ENCODE measurements around the gene MKI67. TPM values are rescaled to one million over a fixed set of nuclear protein-coding genes. Genes with fewer than 3 reads are reported as not detected.
A peak's percentile ranks its signal among the peaks of the same experiment; 100 is the strongest.

MKI67 gene
- total RNA-seq, 3 donors from 2014 or later, result 7.7 to 54.7 (median 14.0) TPM

DNA sequence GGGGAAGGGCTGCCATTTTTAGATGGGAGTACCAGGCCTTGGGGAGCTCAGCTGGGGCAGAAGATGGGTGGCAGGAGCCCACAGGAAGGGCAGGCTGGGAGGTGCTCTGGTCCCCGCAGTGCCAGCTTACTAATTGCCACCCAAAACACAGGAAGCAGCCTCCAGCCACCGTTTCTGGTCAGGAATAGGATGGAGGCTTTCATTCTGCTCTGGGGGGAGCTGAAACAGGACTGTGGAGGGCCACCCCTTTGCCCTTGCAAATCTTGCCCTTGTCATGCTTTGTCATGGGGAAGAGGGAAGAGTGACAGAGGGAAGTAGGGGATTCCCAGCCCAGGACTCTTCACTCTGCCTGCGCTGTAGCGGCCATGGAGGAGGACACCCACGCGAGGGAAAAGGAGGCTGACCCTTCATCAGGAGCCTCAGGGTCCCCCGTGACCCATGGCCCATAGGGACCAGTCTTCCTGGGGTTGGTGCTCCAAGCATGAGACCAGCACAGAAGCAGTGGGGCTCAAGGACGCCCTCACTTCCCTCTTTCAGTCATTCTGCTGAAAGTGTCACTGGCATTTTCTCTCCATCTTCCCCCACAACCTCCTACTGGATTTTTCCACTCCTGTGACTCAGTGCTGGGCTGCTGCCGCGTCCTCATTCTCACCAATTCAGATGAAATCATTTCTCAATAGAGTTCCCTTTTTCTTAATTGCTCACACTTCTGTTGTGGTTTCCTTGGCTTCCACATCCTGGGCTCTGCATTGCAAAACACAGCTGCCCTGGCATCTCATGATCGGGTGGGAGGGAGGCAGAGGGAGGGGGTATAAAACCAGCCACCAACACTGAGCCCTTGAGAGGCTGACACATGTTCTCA, 61.9 kb downstream of the MKI67 start:
- TF ChIP-seq, protein P1, sequence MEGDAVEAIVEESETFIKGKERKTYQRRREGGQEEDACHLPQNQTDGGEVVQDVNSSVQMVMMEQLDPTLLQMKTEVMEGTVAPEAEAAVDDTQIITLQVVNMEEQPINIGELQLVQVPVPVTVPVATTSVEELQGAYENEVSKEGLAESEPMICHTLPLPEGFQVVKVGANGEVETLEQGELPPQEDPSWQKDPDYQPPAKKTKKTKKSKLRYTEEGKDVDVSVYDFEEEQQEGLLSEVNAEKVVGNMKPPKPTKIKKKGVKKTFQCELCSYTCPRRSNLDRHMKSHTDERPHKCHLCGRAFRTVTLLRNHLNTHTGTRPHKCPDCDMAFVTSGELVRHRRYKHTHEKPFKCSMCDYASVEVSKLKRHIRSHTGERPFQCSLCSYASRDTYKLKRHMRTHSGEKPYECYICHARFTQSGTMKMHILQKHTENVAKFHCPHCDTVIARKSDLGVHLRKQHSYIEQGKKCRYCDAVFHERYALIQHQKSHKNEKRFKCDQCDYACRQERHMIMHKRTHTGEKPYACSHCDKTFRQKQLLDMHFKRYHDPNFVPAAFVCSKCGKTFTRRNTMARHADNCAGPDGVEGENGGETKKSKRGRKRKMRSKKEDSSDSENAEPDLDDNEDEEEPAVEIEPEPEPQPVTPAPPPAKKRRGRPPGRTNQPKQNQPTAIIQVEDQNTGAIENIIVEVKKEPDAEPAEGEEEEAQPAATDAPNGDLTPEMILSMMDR (IDR thresholded peaks at IDR 0.05), result no peak
- H3K4me3 ChIP-seq, result no peak overlapping the region
- intact Hi-C loops (cut with DNase I, micrococcal nuclease), result no loop called here
- H3K9me3 ChIP-seq, result no peaks in the 10 kb centered on the region
- peaks cover 8% of the 10 kb centered on the region for H3K4me1 ChIP-seq (ENCODE audit: low read depth)
- peak in 1 of 3 donors; percentile 35 for DNase-seq
- H3K36me3 ChIP-seq (ENCODE audit: low read depth), result no peaks in the 10 kb centered on the region
- peak; percentile 57 for ATAC-seq

DNA sequence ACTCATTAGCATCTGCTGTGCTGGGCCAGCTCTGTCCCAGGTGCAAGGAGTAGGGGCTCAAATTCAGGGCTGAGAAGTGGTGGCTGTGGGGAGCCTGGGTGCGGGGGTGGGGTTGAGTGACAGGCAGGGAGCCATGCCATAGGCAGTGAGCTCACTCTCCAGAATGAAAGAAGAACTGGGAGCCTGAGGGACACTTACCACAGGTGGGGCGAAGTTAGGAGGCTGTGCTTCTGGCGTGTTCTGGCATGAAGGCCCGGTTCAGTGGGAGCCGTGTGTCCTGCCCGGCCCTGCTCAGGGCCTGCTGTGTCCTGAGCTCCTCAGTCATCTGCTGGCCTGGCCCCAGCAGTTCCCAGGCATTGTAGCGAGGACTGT, 62.5 kb downstream of the MKI67 start:
- no peak for DNase-seq
- intact Hi-C loops (cut with DNase I, micrococcal nuclease), result no loop called here

DNA sequence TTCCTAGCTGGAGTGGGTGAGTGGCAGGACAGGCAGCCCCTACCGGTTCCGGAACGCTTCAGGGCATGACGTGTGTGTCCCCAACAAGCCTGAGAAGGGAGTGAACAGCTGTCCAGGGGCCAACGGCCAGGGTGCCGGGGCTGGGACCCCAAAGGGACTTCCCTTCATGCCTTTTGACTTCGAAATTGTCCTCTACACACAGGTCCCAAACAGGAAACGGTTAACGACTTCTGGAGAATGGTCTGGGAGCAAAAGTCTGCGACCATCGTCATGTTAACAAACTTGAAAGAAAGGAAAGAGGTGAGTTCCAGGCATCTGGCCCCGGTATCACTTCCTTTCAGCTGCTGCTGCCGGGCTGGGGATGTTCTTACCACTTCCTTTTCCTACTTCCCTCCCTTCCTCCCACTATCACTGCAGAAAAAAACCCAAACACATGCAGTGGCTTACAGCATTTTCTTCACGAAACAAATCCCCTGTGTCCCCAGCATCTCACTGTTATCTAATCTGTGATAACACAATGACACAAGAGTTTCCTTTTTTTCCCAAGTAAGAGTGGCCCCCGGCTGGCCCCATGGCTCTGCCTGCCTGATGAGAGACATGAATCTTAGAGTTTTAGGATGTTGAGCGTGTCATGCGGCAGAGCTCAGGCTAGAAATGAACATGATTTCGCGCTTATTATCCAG, 63.2 kb downstream of the MKI67 start:
- Histone ChIP-seq H3K36me3 (ENCODE audit: low read depth) (no peaks in the 10 kb centered on the region), H3K4me3 (no peak overlapping the region), H3K9me3 (no peaks in the 10 kb centered on the region), H3K4me1 (ENCODE audit: low read depth) (peaks cover 8% of the 10 kb centered on the region)
- TF ChIP-seq, protein P1 (IDR thresholded peaks at IDR 0.05), result no peak
- intact Hi-C loops (cut with DNase I, micrococcal nuclease), result no loop called here
- DNase-seq, result peak in 1 of 3 donors; percentile 45
- ATAC-seq, result peak; percentile 60

More for the DNA sequence above, 62.5 kb downstream of the MKI67 start:
- Histone ChIP-seq H3K9me3 (no peaks in the 10 kb centered on the region), H3K4me3 (no peak overlapping the region), H3K36me3 (ENCODE audit: low read depth) (no peaks in the 10 kb centered on the region), H3K4me1 (ENCODE audit: low read depth) (peaks cover 8% of the 10 kb centered on the region)
- ATAC-seq, result no peak
- TF ChIP-seq, protein P1 (IDR thresholded peaks at IDR 0.05), result no peak

DNA sequence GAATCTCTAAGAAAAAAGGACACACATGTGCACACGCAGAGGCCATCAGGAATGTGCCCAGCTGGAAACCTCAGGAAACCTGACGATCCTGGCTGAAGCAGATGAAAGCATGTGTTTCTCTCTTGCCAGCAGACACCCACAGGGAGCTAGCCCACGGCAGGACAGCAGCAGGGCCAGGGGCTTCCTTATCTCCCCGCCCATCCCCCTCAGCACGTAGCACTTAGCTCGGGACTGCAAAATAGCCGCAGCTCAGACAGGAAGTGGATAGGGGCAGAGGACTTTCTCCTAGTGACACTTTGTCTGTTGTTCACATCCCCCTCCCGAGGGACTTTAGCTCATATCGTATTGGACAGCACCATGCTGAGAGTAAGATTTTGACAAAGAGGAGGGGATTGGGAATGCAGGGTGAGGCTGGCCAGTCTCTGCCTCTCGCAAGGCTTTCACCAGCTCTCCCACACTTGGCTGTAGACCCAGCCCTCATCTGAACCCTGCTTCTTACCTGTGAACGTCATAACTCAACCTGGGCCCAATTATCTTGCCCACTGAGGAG, 63.8 kb downstream of the MKI67 start:
- H3K4me3 ChIP-seq, result no peak overlapping the region
- no peaks in the 10 kb centered on the region for H3K36me3 ChIP-seq (ENCODE audit: low read depth)
- peak; percentile 6 for ATAC-seq
- no peak for DNase-seq
- H3K4me1 ChIP-seq (ENCODE audit: low read depth), result peaks cover 8% of the 10 kb centered on the region
- intact Hi-C loops (cut with DNase I, micrococcal nuclease), result no loop called here
- TF ChIP-seq, protein P1 (IDR thresholded peaks at IDR 0.05), result no peak
- H3K9me3 ChIP-seq, result no peaks in the 10 kb centered on the region

DNA sequence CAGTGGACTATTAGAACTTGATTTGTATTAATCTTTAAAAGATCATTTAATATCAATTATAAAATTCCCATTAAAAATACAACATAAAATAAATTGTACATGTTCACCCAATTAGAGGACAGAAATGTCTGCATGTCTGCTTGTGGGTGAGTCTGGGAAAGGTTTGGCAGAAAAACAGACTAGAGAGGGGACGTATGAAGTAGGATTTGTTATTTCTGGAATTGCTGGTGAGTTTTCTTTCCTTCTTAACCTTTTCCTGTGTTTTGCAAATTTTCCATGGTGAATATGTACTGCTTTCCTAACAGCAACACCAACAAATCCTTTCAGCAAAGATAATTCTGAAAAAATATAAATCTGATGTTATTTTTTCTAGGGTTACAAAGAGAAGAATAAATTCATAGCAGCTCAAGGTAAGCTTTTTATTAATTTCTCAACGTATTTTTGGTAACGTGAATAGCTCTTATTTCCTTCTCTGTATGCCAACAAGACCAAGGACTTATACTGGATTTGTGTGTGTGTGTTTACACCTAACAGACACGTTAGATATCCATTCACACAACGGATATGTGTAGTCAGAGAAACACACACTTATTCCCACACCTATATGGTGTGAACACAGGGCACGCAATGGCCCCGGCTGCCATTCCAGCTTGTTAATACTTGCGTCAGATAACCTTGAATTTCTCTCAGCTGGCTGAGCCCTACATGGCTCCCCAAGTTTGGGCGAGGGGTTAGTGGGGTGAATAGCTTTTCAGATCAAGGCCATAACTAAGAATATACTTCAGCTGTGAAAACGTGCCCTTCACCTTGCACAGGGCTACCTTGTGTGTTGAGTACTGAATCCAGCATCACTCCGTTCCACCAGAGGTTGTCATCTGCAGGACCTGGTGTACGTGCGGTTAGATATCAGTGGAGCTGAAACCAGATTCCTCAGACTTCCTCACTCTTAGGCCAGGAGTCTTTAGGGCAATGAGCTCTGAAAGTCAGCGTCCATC, 64.6 kb downstream of the MKI67 start:
- Histone ChIP-seq H3K9me3 (no peaks in the 10 kb centered on the region), H3K4me3 (no peak overlapping the region), H3K36me3 (ENCODE audit: low read depth) (no peaks in the 10 kb centered on the region), H3K4me1 (ENCODE audit: low read depth) (peaks cover 8% of the 10 kb centered on the region)
- DNase-seq, result no peak
- intact Hi-C loops (cut with DNase I, micrococcal nuclease), result no loop called here
- ATAC-seq, result no peak
- TF ChIP-seq, protein P1 (IDR thresholded peaks at IDR 0.05), result no peak

All from mucosa of descending colon (tissue), 3 donors.